HFFc6 (cell line): ENCODE measurements around the gene NPAS2. TPM values are rescaled to one million over a fixed set of nuclear protein-coding genes. Genes with fewer than 3 reads are reported as not detected.
A peak's percentile ranks its signal among the peaks of the same experiment; 100 is the strongest.

Experiments
- DNase-seq: peaks from one replicate; pipeline ENCODE4 v3.0.0-alpha.2; 2018
- H3K27ac Mint-ChIP-seq: 2 replicates; pipeline ENCODE4 v1.8.0; 2020; ENCODE audit warnings: mild to moderate bottlenecking, mixed read lengths
- H3K27me3 Mint-ChIP-seq: 2 replicates; pipeline ENCODE4 v1.8.0; 2021; ENCODE audit warnings: mild to moderate bottlenecking, moderate library complexity, mixed read lengths; ENCODE audit not compliant: insufficient read depth
- H3K36me3 Mint-ChIP-seq: 2 replicates; pipeline ENCODE4 v1.8.0; 2021; ENCODE audit warnings: low read depth, mixed read lengths
- H3K4me1 Mint-ChIP-seq: 2 replicates; pipeline ENCODE4 v1.8.0; 2020; ENCODE audit warnings: low read depth, mixed read lengths
- H3K4me3 Mint-ChIP-seq: 2 replicates; pipeline ENCODE4 v1.8.0; 2020; ENCODE audit warnings: mild to moderate bottlenecking, moderate library complexity, mixed read lengths
- H3K9me3 Mint-ChIP-seq: 2 replicates; pipeline ENCODE4 v1.8.0; 2020; ENCODE audit warnings: mild to moderate bottlenecking, mixed read lengths
- CTCF ChIP-seq: fragments of 200-600 bp; sonication (generic); IDR thresholded peaks from 2 replicates; pipeline ENCODE4 v1.5.0; 2021; ENCODE audit warnings: antibody characterized with exemption, mild to moderate bottlenecking
- total RNA-seq, 6 experiments: library from RNA; stranded (reverse); fragmentation: NEBNext Ultra II Directional; extraction: Animal tissue kit (Norgen Biotek cat#: 25700); gene quantifications; 2 replicates in 1 of 6; 3 replicates in 5 of 6; pipeline ENCODE4 v1.2.3, GENCODE V29; 2021

The NPAS2 gene
- total RNA-seq, 6 experiments from 2014 or later: 8.8 to 14.7 (median 9.3) TPM

- TF ChIP-seq CTCF: no peak
- no peak for DNase-seq
- H3K36me3 Mint-ChIP-seq: peaks cover 4% of the 10 kb centered on the region; the same call in 1 of the 2 replicates
- no peaks in the 10 kb centered on the region; the same call in 1 of the 2 replicates for H3K27me3 Mint-ChIP-seq
- H3K4me1 Mint-ChIP-seq: peaks cover 44% of the 10 kb centered on the region
- H3K4me3 Mint-ChIP-seq: no peak overlapping the region
- H3K27ac Mint-ChIP-seq: no peak overlapping the region
- no peaks in the 10 kb centered on the region for H3K9me3 Mint-ChIP-seq
These were observed 34.2 kb downstream of the NPAS2 start for GRCh38 chr2:100853909-100854810.

- H3K27ac Mint-ChIP-seq: no peak overlapping the region
- TF ChIP-seq CTCF: no peak
- no peak overlapping the region for H3K4me3 Mint-ChIP-seq
- no peaks in the 10 kb centered on the region for H3K9me3 Mint-ChIP-seq
- DNase-seq: no peak
- H3K4me1 Mint-ChIP-seq: peaks cover 44% of the 10 kb centered on the region
- no peaks in the 10 kb centered on the region; the same call in 1 of the 2 replicates for H3K27me3 Mint-ChIP-seq
- H3K36me3 Mint-ChIP-seq: peaks cover 3% of the 10 kb centered on the region; the same call in 1 of the 2 replicates
These were observed 35.1 kb downstream of the NPAS2 start for GRCh38 chr2:100855084-100855483.

GRCh38 chr2:100855606-100856005 is 35.7 kb downstream of the NPAS2 start:
- H3K4me3 Mint-ChIP-seq: no peak overlapping the region
- no peak overlapping the region for H3K27ac Mint-ChIP-seq
- no peaks in the 10 kb centered on the region for H3K9me3 Mint-ChIP-seq

GRCh38 chr2:100856732-100857131 is 36.8 kb downstream of the NPAS2 start:
- no peak overlapping the region for H3K4me3 Mint-ChIP-seq
- H3K4me1 Mint-ChIP-seq: peaks cover 51% of the 10 kb centered on the region
- no peak for TF ChIP-seq CTCF
- no peaks in the 10 kb centered on the region for H3K36me3 Mint-ChIP-seq
- no peaks in the 10 kb centered on the region; the same call in 1 of the 2 replicates for H3K27me3 Mint-ChIP-seq
- no peak overlapping the region for H3K27ac Mint-ChIP-seq
- H3K9me3 Mint-ChIP-seq: no peaks in the 10 kb centered on the region
- no peak for DNase-seq

More at GRCh38 chr2:100855606-100856005, 35.7 kb downstream of the NPAS2 start:
- no peak for DNase-seq
- no peaks in the 10 kb centered on the region for H3K36me3 Mint-ChIP-seq
- H3K4me1 Mint-ChIP-seq: peaks cover 44% of the 10 kb centered on the region
- TF ChIP-seq CTCF: no peak
- no peaks in the 10 kb centered on the region; the same call in 1 of the 2 replicates for H3K27me3 Mint-ChIP-seq

GRCh38 chr2:100857341-100857740 is 37.4 kb downstream of the NPAS2 start:
- Mint-ChIP-seq H3K4me1 (peaks cover 53% of the 10 kb centered on the region), H3K36me3 (no peaks in the 10 kb centered on the region), H3K27ac (peak overlapping the region; percentile 90), H3K27me3 (no peaks in the 10 kb centered on the region; the same call in 1 of the 2 replicates), H3K4me3 (peak overlapping the region; percentile 65), H3K9me3 (no peaks in the 10 kb centered on the region)
- TF ChIP-seq CTCF: no peak
- no peak for DNase-seq
